Activated T-helper 1 cell treated with anti-CD3 and anti-CD28 coated beads, Interleukin-12 subunit alpha, Interleukin-12 subunit beta, Interleukin-2, Interleukin-4 antibody, amounts not matched to agents 30 ng/mL and 10 ng/mL and 1 ng/mL, durations not matched to agents 14 hours and 24 hours and 36 hours (primary cell): ENCODE results near the gene RBKS. TPM values are rescaled to one million over a fixed set of nuclear protein-coding genes. Genes with fewer than 3 reads are reported as not detected.

Source experiments
- DNase-seq: peaks from one replicate; pipeline ENCODE4 v3.0.0; 2021; ENCODE audit warnings: low spot score
- H3K27ac Mint-ChIP-seq: one replicate; pipeline ENCODE4 v1.8.0; 2021; ENCODE audit warnings: mild to moderate bottlenecking, mixed read lengths
- H3K27me3 Mint-ChIP-seq: one replicate; pipeline ENCODE4 v1.8.0; 2022; ENCODE audit warnings: mild to moderate bottlenecking, moderate library complexity, mixed read lengths; ENCODE audit not compliant: insufficient read depth
- H3K36me3 Mint-ChIP-seq: one replicate; pipeline ENCODE4 v1.8.0; 2021; ENCODE audit warnings: low read depth, mixed read lengths
- H3K4me1 Mint-ChIP-seq: one replicate; pipeline ENCODE4 v1.8.0; 2021; ENCODE audit warnings: low read depth, mixed read lengths
- H3K4me3 Mint-ChIP-seq: one replicate; pipeline ENCODE4 v1.8.0; 2021; ENCODE audit warnings: mild to moderate bottlenecking, moderate library complexity, mixed read lengths
- H3K9me3 Mint-ChIP-seq: one replicate; pipeline ENCODE4 v1.8.0; 2021; ENCODE audit warnings: mixed read lengths
- intact Hi-C: fragments of 100-400 bp; cut with micrococcal nuclease; formaldehyde crosslinking; loops from one replicate; pipeline ENCODE4 v1.15.1; 2024
- total RNA-seq: library from RNA; stranded (reverse); gene quantifications from 2 replicates; pipeline ENCODE4 v1.2.3, GENCODE V29; 2022

RBKS gene
- total RNA-seq, 1 donor from 2014 or later = 0.83 TPM

DNA sequence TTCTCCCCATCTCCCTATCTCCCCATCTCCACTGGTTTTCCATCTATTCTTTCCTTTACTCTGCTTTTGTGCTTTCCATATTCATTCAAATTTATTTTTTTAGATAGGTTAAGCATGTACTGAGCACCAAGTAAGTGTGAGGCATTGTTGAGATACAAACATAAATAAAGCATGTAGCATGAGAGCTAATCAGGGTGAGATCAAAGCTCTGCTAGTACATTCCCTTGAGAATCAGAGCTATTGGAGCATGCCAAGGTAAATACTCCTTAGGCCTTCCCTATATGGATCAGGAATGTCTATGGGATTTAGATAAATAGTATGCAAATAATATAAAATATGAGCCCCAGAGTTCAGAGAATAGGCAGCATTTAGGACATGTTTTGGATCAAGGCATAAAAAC lies 25.7 kb upstream of the RBKS start:
- Mint-ChIP-seq H3K27ac (no peak overlapping the region), H3K27me3 (no peaks in the 10 kb centered on the region), H3K4me3 (no peak overlapping the region), H3K9me3 (no peaks in the 10 kb centered on the region), H3K36me3 (peaks cover 21% of the 10 kb centered on the region), H3K4me1 (peaks cover 8% of the 10 kb centered on the region)
- DNase-seq = no peak
- intact Hi-C loops = no loop called here

DNA sequence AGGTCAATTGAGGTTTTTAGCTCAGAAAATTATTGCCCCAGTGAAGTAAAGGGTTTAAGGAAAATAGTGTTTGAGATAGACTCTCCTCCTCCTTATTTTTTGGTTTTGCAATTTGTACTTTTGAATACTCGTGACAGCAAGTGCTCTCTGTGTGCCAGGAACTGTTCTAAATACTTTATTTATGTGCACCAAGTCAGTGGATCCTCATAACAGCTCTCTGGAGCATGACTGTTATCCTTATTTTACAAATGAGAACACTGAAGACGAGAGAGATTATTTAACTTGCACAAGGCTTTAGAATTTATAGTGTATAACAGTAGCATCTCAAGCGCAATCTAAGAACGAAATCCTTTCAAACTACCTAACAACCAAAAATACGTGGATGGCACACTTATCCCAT lies 25.0 kb upstream of the RBKS start:
- Mint-ChIP-seq H3K4me1 (peaks cover 3% of the 10 kb centered on the region), H3K4me3 (no peak overlapping the region), H3K27ac (no peak overlapping the region), H3K27me3 (no peaks in the 10 kb centered on the region), H3K36me3 (peaks cover 19% of the 10 kb centered on the region), H3K9me3 (no peaks in the 10 kb centered on the region)
- intact Hi-C loops = no loop called here
- no peak for DNase-seq

DNA sequence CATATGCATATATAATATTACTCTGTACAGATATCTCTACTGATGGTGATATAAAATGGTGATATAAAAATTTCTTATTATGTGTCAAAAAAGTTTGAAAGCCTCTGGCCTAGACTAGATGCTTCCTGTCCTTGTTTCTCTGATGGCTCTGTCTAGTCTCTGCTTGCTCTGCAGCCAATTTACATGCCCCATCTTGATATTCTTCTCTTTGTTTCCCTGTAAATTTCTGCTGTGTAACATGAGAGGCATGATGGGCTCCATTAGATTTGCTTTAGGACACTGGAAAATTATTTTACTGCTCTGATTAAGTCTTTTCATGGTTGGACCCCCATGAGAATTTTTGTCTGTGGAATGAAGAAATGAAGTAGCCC lies 24.6 kb upstream of the RBKS start:
- Mint-ChIP-seq H3K4me1 (no peaks in the 10 kb centered on the region), H3K36me3 (peaks cover 19% of the 10 kb centered on the region), H3K9me3 (no peaks in the 10 kb centered on the region), H3K27ac (no peak overlapping the region), H3K4me3 (no peak overlapping the region), H3K27me3 (no peaks in the 10 kb centered on the region)
- DNase-seq = no peak
- intact Hi-C loops = no loop called here

DNA sequence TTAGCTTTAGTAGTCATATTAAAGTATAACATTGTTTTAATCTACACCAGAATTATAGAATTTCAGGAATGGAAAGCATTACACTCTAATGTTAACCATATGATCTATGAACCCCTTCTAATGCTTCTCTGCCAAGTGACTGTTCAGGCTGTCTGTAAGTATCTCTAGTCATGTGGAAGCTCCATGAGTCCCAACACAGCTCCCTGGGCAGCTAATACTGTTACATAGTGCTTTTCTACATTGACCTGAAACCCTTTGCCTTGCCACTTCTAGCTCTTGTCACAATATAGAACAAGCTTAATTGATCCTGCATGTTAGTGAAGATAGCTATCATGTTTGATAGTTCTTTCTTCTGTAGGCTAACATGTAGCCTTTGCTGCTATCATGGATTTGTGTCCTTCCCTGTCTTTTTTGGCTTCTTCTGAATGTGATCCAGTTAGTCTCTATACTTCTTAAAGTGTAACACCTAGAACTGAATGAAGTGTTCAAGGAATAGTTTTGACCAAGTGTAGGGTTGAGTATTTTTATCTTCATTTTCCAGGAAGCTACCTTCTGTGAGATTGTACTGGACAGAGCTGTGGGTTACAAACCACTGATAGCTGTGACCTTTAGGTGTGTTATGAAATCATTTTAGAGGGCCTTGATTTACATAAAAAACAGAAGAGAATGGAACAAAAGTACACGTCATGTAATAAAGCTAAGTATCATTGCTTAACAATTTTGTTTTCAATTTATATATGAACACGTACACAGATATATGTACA lies 24.0 kb upstream of the RBKS start:
- peaks cover 24% of the 10 kb centered on the region for H3K36me3 Mint-ChIP-seq
- H3K4me1 Mint-ChIP-seq = peaks cover 4% of the 10 kb centered on the region
- no peaks in the 10 kb centered on the region for H3K27me3 Mint-ChIP-seq
- H3K4me3 Mint-ChIP-seq = no peak overlapping the region
- H3K9me3 Mint-ChIP-seq = no peaks in the 10 kb centered on the region
- DNase-seq = no peak
- intact Hi-C loops = no loop called here
- H3K27ac Mint-ChIP-seq = peak overlapping the region; percentile 61

DNA sequence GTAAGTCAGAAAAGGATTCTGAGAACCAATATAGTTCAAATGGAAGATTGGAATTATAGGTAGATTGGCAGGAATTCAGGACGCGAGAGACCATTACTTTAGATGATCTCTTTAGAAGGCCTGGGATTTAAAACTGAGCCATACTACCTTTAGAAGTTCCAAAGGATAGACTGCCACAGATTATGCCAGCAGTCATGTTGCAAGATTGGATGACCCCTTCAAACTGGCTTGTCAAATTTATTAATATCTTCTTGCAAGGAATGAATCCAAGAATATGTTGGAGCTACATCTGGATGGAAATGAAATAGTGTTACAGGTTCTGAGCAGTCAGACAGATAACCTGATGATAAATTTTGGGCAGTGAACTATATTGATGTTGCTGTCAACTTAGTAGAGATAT lies 22.3 kb upstream of the RBKS start:
- DNase-seq = no peak
- Mint-ChIP-seq H3K36me3 (peaks cover 28% of the 10 kb centered on the region), H3K27me3 (no peaks in the 10 kb centered on the region), H3K27ac (no peak overlapping the region), H3K9me3 (no peaks in the 10 kb centered on the region), H3K4me1 (peaks cover 10% of the 10 kb centered on the region), H3K4me3 (no peak overlapping the region)
- intact Hi-C loops = no loop called here

DNA sequence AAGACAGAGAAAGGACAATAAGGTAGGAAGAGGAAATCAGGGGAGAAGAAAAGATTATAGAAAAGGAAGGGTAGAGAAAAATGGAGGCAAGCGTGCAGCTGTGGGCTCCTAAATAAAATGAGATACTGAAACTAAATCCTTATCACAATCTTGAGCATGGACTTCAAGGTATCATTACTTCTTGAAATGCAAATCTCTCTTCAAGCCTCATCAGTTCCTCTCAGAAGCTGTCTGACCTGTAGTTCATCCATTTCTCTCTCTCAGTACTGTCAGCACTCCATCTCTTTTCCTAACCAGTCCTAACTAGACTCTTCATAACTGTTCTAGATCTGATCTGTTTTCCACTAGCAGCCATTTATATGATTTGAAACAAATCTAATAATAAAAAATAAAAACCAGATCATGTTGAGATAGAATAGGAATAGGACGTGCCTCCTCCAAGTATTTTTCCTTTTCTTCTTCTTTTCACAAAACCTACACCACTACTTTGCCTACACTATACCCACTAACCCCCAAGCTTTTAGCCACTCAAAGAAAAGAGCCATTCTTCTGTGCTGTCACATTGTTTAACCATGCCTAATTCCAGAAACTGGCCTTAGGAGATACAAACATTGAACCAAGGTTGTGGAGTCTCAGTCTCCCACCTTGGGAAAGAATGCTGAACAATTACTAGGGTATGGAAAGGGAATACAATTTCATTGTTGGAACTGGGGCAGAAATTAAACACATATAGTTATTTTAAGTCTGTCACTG lies 21.4 kb upstream of the RBKS start:
- no peaks in the 10 kb centered on the region for H3K27me3 Mint-ChIP-seq
- no peak overlapping the region for H3K27ac Mint-ChIP-seq
- H3K36me3 Mint-ChIP-seq = peaks cover 31% of the 10 kb centered on the region
- intact Hi-C loops = no loop called here
- no peak for DNase-seq
- peaks cover 12% of the 10 kb centered on the region for H3K4me1 Mint-ChIP-seq
- no peak overlapping the region for H3K4me3 Mint-ChIP-seq
- no peaks in the 10 kb centered on the region for H3K9me3 Mint-ChIP-seq

DNA sequence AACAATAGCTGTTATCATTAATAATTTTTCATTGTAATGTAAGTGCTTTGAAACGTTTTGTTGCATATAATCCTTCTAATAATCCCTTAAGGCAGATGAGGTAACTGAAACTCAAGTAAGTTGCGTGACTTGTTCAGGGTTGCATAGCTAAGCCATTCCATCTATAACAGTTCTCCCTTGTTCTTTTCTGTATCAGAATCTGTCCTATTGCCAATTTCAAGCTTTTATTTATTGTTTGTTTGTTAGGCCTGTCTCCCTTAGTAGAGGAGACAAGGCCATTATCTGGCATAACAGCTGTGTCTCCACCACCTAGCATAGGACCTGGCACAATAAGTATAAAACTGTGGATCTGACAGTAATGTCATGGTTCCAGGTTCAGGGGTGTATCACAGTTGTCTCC lies 19.7 kb upstream of the RBKS start:
- intact Hi-C loops = no loop called here
- no peak for DNase-seq
- no peaks in the 10 kb centered on the region for H3K27me3 Mint-ChIP-seq
- H3K4me1 Mint-ChIP-seq = peaks cover 14% of the 10 kb centered on the region
- H3K9me3 Mint-ChIP-seq = peaks cover 4% of the 10 kb centered on the region
- H3K36me3 Mint-ChIP-seq = peaks cover 42% of the 10 kb centered on the region
- no peak overlapping the region for H3K4me3 Mint-ChIP-seq
- no peak overlapping the region for H3K27ac Mint-ChIP-seq

DNA sequence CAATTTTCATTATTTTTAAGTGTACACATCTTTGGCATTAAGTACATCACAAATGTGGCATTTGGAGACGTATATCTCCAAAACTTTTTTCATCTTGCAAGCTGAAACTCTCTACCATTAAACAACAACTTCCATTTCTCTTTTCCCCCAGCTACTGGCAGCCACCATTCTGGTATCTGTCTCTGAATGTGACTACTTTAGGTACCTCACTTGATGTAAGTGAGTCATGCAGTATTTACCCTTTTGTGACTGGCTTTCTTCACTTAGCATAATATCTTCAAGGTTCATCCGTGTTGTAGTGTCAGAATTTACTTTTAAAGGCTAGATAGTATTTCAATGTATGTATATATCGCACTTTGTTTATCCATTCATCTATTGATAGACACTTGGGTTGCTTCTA lies 17.4 kb upstream of the RBKS start:
- intact Hi-C loops = no loop called here
- Mint-ChIP-seq H3K27me3 (no peaks in the 10 kb centered on the region), H3K4me3 (no peak overlapping the region), H3K4me1 (peaks cover 37% of the 10 kb centered on the region), H3K36me3 (peaks cover 50% of the 10 kb centered on the region), H3K27ac (no peak overlapping the region), H3K9me3 (peaks cover 5% of the 10 kb centered on the region)
- no peak for DNase-seq

DNA sequence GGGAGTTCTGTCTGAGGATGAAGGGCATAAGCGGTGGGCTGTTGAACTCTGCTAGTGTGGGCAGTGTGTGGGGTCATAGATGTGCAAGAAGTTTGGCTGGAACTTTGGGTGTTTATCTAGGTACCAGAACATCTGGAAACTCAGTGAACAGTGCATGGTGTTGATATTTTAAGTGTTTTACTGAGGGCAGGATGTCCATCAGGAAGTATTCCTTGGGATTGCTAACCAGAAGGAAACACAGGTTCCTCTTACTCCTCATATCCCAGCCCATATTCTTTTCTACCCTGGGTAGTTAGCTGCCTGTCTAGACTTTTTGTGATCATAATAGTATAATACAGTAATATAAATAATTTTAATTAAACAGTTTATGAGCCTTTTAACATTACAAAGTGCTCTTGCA lies 15.9 kb upstream of the RBKS start:
- H3K27ac Mint-ChIP-seq = no peak overlapping the region
- H3K27me3 Mint-ChIP-seq = no peaks in the 10 kb centered on the region
- H3K36me3 Mint-ChIP-seq = peaks cover 46% of the 10 kb centered on the region
- DNase-seq = no peak
- peaks cover 50% of the 10 kb centered on the region for H3K4me1 Mint-ChIP-seq
- H3K9me3 Mint-ChIP-seq = peaks cover 5% of the 10 kb centered on the region
- H3K4me3 Mint-ChIP-seq = no peak overlapping the region
- intact Hi-C loops = no loop called here

DNA sequence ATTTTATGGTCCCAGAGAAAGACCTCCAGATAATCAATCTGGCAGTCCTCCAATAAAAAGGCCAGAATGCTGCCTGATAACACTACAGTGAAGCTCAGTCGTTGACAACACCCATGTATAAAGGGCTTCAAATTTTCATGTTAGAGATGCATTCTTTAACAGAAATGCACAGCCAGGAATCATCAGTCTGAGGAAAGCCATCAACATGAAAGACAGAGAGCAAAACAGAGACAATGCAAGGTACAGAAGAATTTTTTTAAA lies 14.1 kb upstream of the RBKS start:
- no peaks in the 10 kb centered on the region for H3K27me3 Mint-ChIP-seq
- DNase-seq = no peak
- H3K9me3 Mint-ChIP-seq = peaks cover 5% of the 10 kb centered on the region
- no peak overlapping the region for H3K4me3 Mint-ChIP-seq
- H3K27ac Mint-ChIP-seq = no peak overlapping the region
- intact Hi-C loops = loop anchor here (5.0 kb wide), 1 partner anchor 543 kb away; no protein-coding TSS in a partner anchor
- peaks cover 58% of the 10 kb centered on the region for H3K4me1 Mint-ChIP-seq
- H3K36me3 Mint-ChIP-seq = peaks cover 48% of the 10 kb centered on the region

DNA sequence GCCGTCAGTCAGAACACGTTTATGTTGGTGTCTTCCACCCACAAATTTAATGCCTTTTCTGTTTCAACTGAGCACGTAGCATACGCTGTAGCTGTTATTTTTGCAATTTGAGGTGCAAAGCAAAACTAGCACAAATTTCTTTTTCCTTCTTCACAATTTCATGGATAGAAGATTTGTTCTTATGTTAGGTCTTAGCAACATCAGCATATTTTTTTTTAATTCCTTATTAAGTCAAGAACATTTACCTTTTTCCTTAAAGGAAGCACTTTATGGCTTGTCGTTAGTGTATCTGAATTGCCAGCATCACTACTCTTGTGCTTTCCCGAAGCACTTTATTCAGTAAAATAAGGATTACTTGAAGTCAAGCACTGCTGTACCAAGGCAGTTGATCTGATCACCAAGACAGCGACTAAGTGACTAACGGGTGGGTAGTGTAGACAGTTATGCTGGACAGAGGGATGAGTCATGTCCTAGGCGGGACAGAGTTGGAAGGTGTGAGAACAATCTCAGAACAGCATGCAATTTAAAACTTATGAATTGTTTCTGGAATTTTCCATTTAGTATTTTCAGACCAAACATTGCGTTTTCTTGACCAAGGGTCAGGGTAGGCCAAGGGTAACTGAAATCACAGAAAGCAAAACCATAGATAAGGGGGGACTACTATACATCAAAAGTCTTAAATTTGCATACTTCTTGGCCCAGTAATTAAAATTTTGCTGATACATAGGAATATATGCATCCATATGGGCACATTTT lies 13.6 kb upstream of the RBKS start:
- H3K36me3 Mint-ChIP-seq = peaks cover 52% of the 10 kb centered on the region
- no peak overlapping the region for H3K4me3 Mint-ChIP-seq
- peaks cover 54% of the 10 kb centered on the region for H3K4me1 Mint-ChIP-seq
- H3K9me3 Mint-ChIP-seq = peaks cover 5% of the 10 kb centered on the region
- peak overlapping the region; percentile 21 for H3K27ac Mint-ChIP-seq
- intact Hi-C loops = loop anchor here (5.0 kb wide), 1 partner anchor 543 kb away; no protein-coding TSS in a partner anchor
- H3K27me3 Mint-ChIP-seq = no peaks in the 10 kb centered on the region
- DNase-seq = no peak

DNA sequence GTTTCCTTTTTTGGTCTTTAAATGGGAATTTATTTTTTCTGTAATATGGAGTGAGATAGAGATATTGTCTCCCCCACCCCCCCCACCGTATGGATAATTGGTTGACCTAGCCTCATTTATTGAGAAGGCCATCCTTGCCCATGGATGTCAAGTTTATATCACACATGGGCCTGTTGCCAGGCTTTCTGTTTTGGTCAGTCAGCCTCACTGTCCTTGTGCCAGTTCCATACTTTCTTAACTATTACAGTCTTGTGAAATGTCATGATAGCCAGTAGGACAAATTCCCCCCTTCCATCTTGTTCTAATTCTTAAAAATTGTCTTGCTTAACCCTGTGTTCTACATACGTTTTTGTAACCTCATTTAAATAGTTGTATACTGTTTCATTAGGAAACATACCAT lies 12.8 kb upstream of the RBKS start:
- no peak for DNase-seq
- H3K4me1 Mint-ChIP-seq = peaks cover 61% of the 10 kb centered on the region

DNA sequence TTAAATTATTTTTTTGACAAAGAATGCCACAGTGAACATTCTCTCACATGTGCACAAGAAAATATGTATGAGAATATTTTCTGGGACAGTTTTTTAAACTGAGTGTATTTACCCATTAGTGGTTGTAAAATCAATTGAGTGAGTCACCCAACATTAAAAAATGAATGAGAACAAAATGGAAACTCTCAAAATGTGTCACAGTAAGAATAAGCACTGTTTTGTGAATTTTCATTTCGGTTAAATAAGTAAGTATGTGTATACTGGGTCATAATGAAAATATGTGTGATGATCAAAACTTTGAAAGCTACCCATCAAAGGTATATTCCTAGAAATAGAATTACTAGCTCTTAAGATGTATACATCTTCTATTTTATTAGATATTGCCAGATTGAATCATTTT lies 11.9 kb upstream of the RBKS start:
- no peak overlapping the region for H3K27ac Mint-ChIP-seq
- H3K36me3 Mint-ChIP-seq = peaks cover 62% of the 10 kb centered on the region
- H3K4me1 Mint-ChIP-seq = peaks cover 66% of the 10 kb centered on the region
- intact Hi-C loops = loop anchor here (1.0 to 5.0 kb wide), 2 partner anchors 12 to 545 kb away; partner anchors contain the start of genes BABAM2 and RBKS
- peaks cover 5% of the 10 kb centered on the region for H3K9me3 Mint-ChIP-seq
- DNase-seq = no peak
- H3K4me3 Mint-ChIP-seq = no peak overlapping the region
- no peaks in the 10 kb centered on the region for H3K27me3 Mint-ChIP-seq

More for the DNA sequence above, 12.8 kb upstream of the RBKS start:
- intact Hi-C loops = loop anchor here (5.0 kb wide), 1 partner anchor 544 kb away; no protein-coding TSS in a partner anchor
- H3K27ac Mint-ChIP-seq = no peak overlapping the region
- H3K4me3 Mint-ChIP-seq = no peak overlapping the region
- H3K36me3 Mint-ChIP-seq = peaks cover 57% of the 10 kb centered on the region
- H3K27me3 Mint-ChIP-seq = no peaks in the 10 kb centered on the region
- peaks cover 5% of the 10 kb centered on the region for H3K9me3 Mint-ChIP-seq
